Astrocyte (in vitro differentiated cells and primary cell): ENCODE results near the gene KERA.

Experiments used
- EZH2 ChIP-seq: IDR thresholded peaks from 2 replicates; pipeline ENCODE4 v1.6.1; 2012; ENCODE audit warnings: mild to moderate bottlenecking, low read length, inconsistent platforms; ENCODE audit not compliant: insufficient read depth
- TF ChIP-seq, protein P1 (sequence below): IDR thresholded peaks from 2 replicates; pipeline ENCODE4 v1.5.1; 2011; ENCODE audit warnings: low read depth, mild to moderate bottlenecking, inconsistent platforms, low read length, moderate library complexity; ENCODE audit not compliant: insufficient read depth

GRCh38 chr12:91065396-91065795 is 7.6 kb upstream of the KERA start:
- TF ChIP-seq, protein P1, sequence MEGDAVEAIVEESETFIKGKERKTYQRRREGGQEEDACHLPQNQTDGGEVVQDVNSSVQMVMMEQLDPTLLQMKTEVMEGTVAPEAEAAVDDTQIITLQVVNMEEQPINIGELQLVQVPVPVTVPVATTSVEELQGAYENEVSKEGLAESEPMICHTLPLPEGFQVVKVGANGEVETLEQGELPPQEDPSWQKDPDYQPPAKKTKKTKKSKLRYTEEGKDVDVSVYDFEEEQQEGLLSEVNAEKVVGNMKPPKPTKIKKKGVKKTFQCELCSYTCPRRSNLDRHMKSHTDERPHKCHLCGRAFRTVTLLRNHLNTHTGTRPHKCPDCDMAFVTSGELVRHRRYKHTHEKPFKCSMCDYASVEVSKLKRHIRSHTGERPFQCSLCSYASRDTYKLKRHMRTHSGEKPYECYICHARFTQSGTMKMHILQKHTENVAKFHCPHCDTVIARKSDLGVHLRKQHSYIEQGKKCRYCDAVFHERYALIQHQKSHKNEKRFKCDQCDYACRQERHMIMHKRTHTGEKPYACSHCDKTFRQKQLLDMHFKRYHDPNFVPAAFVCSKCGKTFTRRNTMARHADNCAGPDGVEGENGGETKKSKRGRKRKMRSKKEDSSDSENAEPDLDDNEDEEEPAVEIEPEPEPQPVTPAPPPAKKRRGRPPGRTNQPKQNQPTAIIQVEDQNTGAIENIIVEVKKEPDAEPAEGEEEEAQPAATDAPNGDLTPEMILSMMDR = no peak
- no peak for TF ChIP-seq EZH2
